ENCODE measurements around the gene SRGAP3.
"Not testable (repeated sequence)": the region's sequence is repeated elsewhere in the genome, so short reads cannot be mapped to it uniquely, and the experiment has no call there.

SRGAP3 gene

GRCh38 chr3:9111417-9111816, 138.0 kb downstream of the SRGAP3 start:
- no peak for DNase-seq (ENCODE audit: low read depth)

- DNase-seq (ENCODE audit: low read depth) = no peak
Observed at GRCh38 chr3:9110802-9111201, 138.6 kb downstream of the SRGAP3 start.

GRCh38 chr3:9110316-9110715, 139.1 kb downstream of the SRGAP3 start:
- no peak for DNase-seq (ENCODE audit: low read depth)

GRCh38 chr3:9109568-9109914, 139.9 kb downstream of the SRGAP3 start:
- no peak for DNase-seq (ENCODE audit: low read depth)

GRCh38 chr3:9108876-9109567, 140.4 kb downstream of the SRGAP3 start:
- DNase-seq (ENCODE audit: low read depth) = no peak

GRCh38 chr3:9107738-9108137, 141.7 kb downstream of the SRGAP3 start:
- no peak for DNase-seq (ENCODE audit: low read depth)

GRCh38 chr3:9105421-9105820, 144.0 kb downstream of the SRGAP3 start:
- DNase-seq (ENCODE audit: low read depth) = no peak

GRCh38 chr3:9104121-9104520, 145.3 kb downstream of the SRGAP3 start:
- DNase-seq (ENCODE audit: low read depth) = no peak

GRCh38 chr3:9102240-9102981, 147.0 kb downstream of the SRGAP3 start:
- no peak for DNase-seq (ENCODE audit: low read depth)

GRCh38 chr3:9101286-9101685, 148.2 kb downstream of the SRGAP3 start:
- no peak for DNase-seq (ENCODE audit: low read depth)

- no peak for DNase-seq (ENCODE audit: low read depth)
Observed at GRCh38 chr3:9100513-9100894, 148.9 kb downstream of the SRGAP3 start.

- DNase-seq (ENCODE audit: low read depth) = no peak
Observed at GRCh38 chr3:9099702-9100512, 149.5 kb downstream of the SRGAP3 start.

- DNase-seq (ENCODE audit: low read depth) = no peak
Observed at GRCh38 chr3:9098716-9099675, 150.4 kb downstream of the SRGAP3 start.

GRCh38 chr3:9097495-9097894, 152.0 kb downstream of the SRGAP3 start:
- DNase-seq (ENCODE audit: low read depth) = no peak

GRCh38 chr3:9091486-9092235, 157.8 kb downstream of the SRGAP3 start:
- no peak for DNase-seq (ENCODE audit: low read depth)

GRCh38 chr3:9088441-9089353, 160.7 kb downstream of the SRGAP3 start:
- DNase-seq (ENCODE audit: low read depth) = no peak

GRCh38 chr3:9087831-9088413, 161.5 kb downstream of the SRGAP3 start:
- DNase-seq (ENCODE audit: low read depth) = no peak

GRCh38 chr3:9085428-9085827, 164.0 kb downstream of the SRGAP3 start:
- not testable (repeated sequence) for DNase-seq (ENCODE audit: low read depth)

GRCh38 chr3:9081184-9081818, 168.1 kb downstream of the SRGAP3 start:
- DNase-seq (ENCODE audit: low read depth) = no peak

Measured in stimulated activated CD8-positive, alpha-beta memory T cell treated with anti-CD3 and anti-CD28 coated beads, Interleukin-12 subunit alpha, Interleukin-12 subunit beta, amount 100 ng/mL, for 1 hour (primary cell).